Stimulated activated CD4-positive, alpha-beta T cell treated with anti-CD3 and anti-CD28 coated beads, Interleukin-4, amount 100 ng/mL, for 4 hours (primary cell): ENCODE results near the gene ARID2.

Source experiments
- DNase-seq, 2 experiments: peaks; one replicate each; pipeline ENCODE4 v3.0.0-alpha.2; 2020

ARID2 gene

GRCh38 chr12:45729233-45730083, at the start of gene ARID2:
Gene ARID2, plus strand, starts transcription at chr12:45729706. Its CDS starts 131 bp downstream, at chr12:45729837.
- DNase-seq, result peak; percentile 52 to 70

GRCh38 chr12:45680362-45680761, 49.1 kb upstream of the ARID2 start:
- no peak for DNase-seq

- DNase-seq, result no peak
Observed at GRCh38 chr12:45681465-45681864, 48.0 kb upstream of the ARID2 start.

GRCh38 chr12:45685680-45686079, 43.8 kb upstream of the ARID2 start:
- no peak for DNase-seq

- no peak for DNase-seq
Observed at GRCh38 chr12:45687081-45688015, 42.2 kb upstream of the ARID2 start.

GRCh38 chr12:45688183-45688582, 41.3 kb upstream of the ARID2 start:
- no peak for DNase-seq

- DNase-seq, result no peak
Observed at GRCh38 chr12:45695035-45695434, 34.5 kb upstream of the ARID2 start.

- DNase-seq, result no peak
Observed at GRCh38 chr12:45695606-45696005, 33.9 kb upstream of the ARID2 start.

- DNase-seq, result no peak
Observed at GRCh38 chr12:45696049-45696448, 33.5 kb upstream of the ARID2 start.

GRCh38 chr12:45697371-45697770, 32.1 kb upstream of the ARID2 start:
- DNase-seq, result no peak

GRCh38 chr12:45701296-45701695, 28.2 kb upstream of the ARID2 start:
- DNase-seq, result no peak

GRCh38 chr12:45703942-45704341, 25.6 kb upstream of the ARID2 start:
- DNase-seq, result no peak

- DNase-seq, result no peak
Observed at GRCh38 chr12:45704968-45705367, 24.5 kb upstream of the ARID2 start.

GRCh38 chr12:45705404-45705803, 24.1 kb upstream of the ARID2 start:
- DNase-seq, result no peak

GRCh38 chr12:45707241-45707857, 22.2 kb upstream of the ARID2 start:
- DNase-seq, result no peak

- no peak for DNase-seq
Observed at GRCh38 chr12:45708363-45708762, 21.1 kb upstream of the ARID2 start.

GRCh38 chr12:45708901-45709300, 20.6 kb upstream of the ARID2 start:
- DNase-seq, result no peak

- DNase-seq, result no peak
Observed at GRCh38 chr12:45712319-45712718, 17.2 kb upstream of the ARID2 start.

- DNase-seq, result no peak
Observed at GRCh38 chr12:45713078-45713477, 16.4 kb upstream of the ARID2 start.

GRCh38 chr12:45718306-45718705, 11.2 kb upstream of the ARID2 start:
- no peak for DNase-seq

- no peak for DNase-seq
Observed at GRCh38 chr12:45720069-45720468, 9.4 kb upstream of the ARID2 start.

GRCh38 chr12:45721369-45721768, 8.1 kb upstream of the ARID2 start:
- DNase-seq, result no peak

- no peak for DNase-seq
Observed at GRCh38 chr12:45721954-45722353, 7.6 kb upstream of the ARID2 start.
